ENCODE results near the gene CBX6.

The CBX6 gene

GRCh38 chr22:38815842-38816241 is 56.2 kb downstream of the CBX6 start:
- ChIA-PET CTCF (interaction anchor here (0.7 to 1.0 kb wide), 4 partner anchors 14 to 54 kb away, joined by 3 to 4 read pairs (median 4); no protein-coding TSS in a partner anchor), POLR2A (no interaction called here)
- no peak overlapping the region for H3K27ac ChIP-seq (ENCODE audit: extremely low read depth, low read depth, low read length)

More at GRCh38 chr22:38815842-38816241, 56.2 kb downstream of the CBX6 start:
- Histone ChIP-seq H3K4me1 (ENCODE audit: control insufficient read depth, insufficient read depth, low read length) (no peaks in the 10 kb centered on the region), H3K4me3 (ENCODE audit: low read depth, low read length) (no peak overlapping the region), H3K36me3 (ENCODE audit: control insufficient read depth in 2 of 2, insufficient read depth in 1 of 2, low read length in 2 of 2) (no peaks in the 10 kb centered on the region; a peak in 1 of 3 replicates), H3K9me3 (ENCODE audit: control insufficient read depth, insufficient read depth, low read depth, low read length) (no peaks in the 10 kb centered on the region)
- TF ChIP-seq ZNF626 (tag by site-specific recombination; IDR thresholded peaks at IDR 0.05) (no peak), ZNF76 (tag by site-specific recombination; IDR thresholded peaks at IDR 0.05; ENCODE audit: borderline replicate concordance, low read depth) (no peak), ZNF654 (tag by site-specific recombination; IDR thresholded peaks at IDR 0.05; ENCODE audit: low read depth) (no peak)

Data from HEK293 (cell line).